HepG2 (cell line): ENCODE results near the gene RHOBTB1. TPM values are rescaled to one million over a fixed set of nuclear protein-coding genes. Genes with fewer than 3 reads are reported as not detected.

Experiments used
- ATAC-seq: fragments of 200-7000 bp; cut with Tn5 transposase; 3 replicates; pipeline ENCODE4 v1.9.1; 2020; ENCODE audit warnings: mild to moderate bottlenecking, moderate library complexity
- BruUV-seq: library from RNA; stranded (reverse); fragments of 400-500 nt; replicated peaks from 2 replicates; lab custom pipeline; 2021; lab: Mats Ljungman, UMichigan
- CTCF ChIA-PET: fragments of 300-600 bp; formaldehyde crosslinking; extraction: SDS; loops from one replicate; lab custom pipeline; 2021; ENCODE audit warnings: low total read pairs, inconsistent platforms, low intra/inter-chr PET ratio; lab: Yijun Ruan, JAX
- POLR2A ChIA-PET: fragments of 350-600 bp; sonication (Branson Sonifier 250); formaldehyde crosslinking; loops from one replicate; lab custom pipeline; 2020; ENCODE audit warnings: antibody characterized with exemption, inconsistent platforms; lab: Yijun Ruan, JAX
- DNase-seq: peaks from one replicate; pipeline ENCODE4 v3.0.0-alpha.2; 2015; ENCODE audit warnings: low spot score
- FAIRE-seq: peaks from 3 replicates; lab custom pipeline; 2011; peaks lifted over from hg19 to GRCh38; lab: Jason Lieb, UNC
- H2AFZ ChIP-seq: one replicate; pipeline ENCODE4 v1.6.1; 2011; ENCODE audit warnings: low read length, inconsistent platforms
- H3K27ac ChIP-seq: fragments of 300-600 bp; 3 replicates; pipeline ENCODE4 v1.8.0; 2011; ENCODE audit warnings: mixed run types, mild to moderate bottlenecking, mixed read lengths, low read length, inconsistent platforms; ENCODE audit not compliant: insufficient read depth; ENCODE audit errors: extremely low read length
- H3K27me3 ChIP-seq, 2 experiments: fragments of 200-600 bp in 1 of 2; 2 replicates in 1 of 2; 3 replicates in 1 of 2; pipeline versions ENCODE4 v1.6.0 to v1.8.0; 2011; ENCODE audit warnings: low read length in 2 of 2, mild to moderate bottlenecking in 2 of 2, moderate library complexity in 2 of 2, inconsistent platforms in 1 of 2; ENCODE audit not compliant: insufficient read depth in 2 of 2, control insufficient read depth in 1 of 2
- H3K36me3 ChIP-seq, 2 experiments: fragments of 200-600 bp in 1 of 2; replicated peaks in 1 of 2; 2 replicates in 1 of 2; 3 replicates in 1 of 2; pipeline versions ENCODE4 v1.5.1 to v1.8.0; 2011; ENCODE audit warnings: low read length in 2 of 2, inconsistent platforms in 1 of 2; ENCODE audit not compliant: insufficient read depth in 2 of 2, control insufficient read depth in 1 of 2
- H3K4me1 ChIP-seq: 2 replicates; pipeline ENCODE4 v1.5.1; 2012; ENCODE audit warnings: low read length, inconsistent platforms; ENCODE audit not compliant: insufficient read depth
- H3K4me2 ChIP-seq: 2 replicates; pipeline ENCODE4 v1.6.0; 2011; ENCODE audit warnings: low read depth, low read length, inconsistent platforms
- H3K4me3 ChIP-seq, 3 experiments: fragments of 200-600 bp in 1 of 3; sonication (generic), shearing (Covaris generic) in 1 of 3; replicated peaks in 1 of 3; 2 replicates each; pipeline ENCODE4 v1.5.1; 2011 to 2016; ENCODE audit warnings: low read length in 3 of 3, inconsistent platforms in 2 of 3, low read depth in 2 of 3, mild to moderate bottlenecking in 2 of 3, control low read depth in 1 of 3, mixed read lengths in 1 of 3; ENCODE audit not compliant: insufficient read depth in 1 of 3
- H3K79me2 ChIP-seq: one replicate; pipeline ENCODE4 v1.6.1; 2011; ENCODE audit warnings: low read length, inconsistent platforms; ENCODE audit not compliant: insufficient read depth
- H3K9ac ChIP-seq: 2 replicates; pipeline ENCODE4 v1.6.0; 2011; ENCODE audit warnings: mild to moderate bottlenecking, low read depth, low read length, inconsistent platforms; ENCODE audit not compliant: insufficient read depth
- H3K9me3 ChIP-seq: 2 replicates; pipeline ENCODE4 v1.5.1; 2012; ENCODE audit warnings: mild to moderate bottlenecking, low read length
- H4K20me1 ChIP-seq: 2 replicates; pipeline ENCODE4 v1.6.0; 2011; ENCODE audit warnings: inconsistent platforms, mild to moderate bottlenecking, low read length, moderate library complexity; ENCODE audit not compliant: insufficient read depth
- CENPT ChIP-seq: sonication (generic); formaldehyde crosslinking; IDR thresholded peaks from 2 replicates; pipeline ENCODE4 v1.8.0; 2022; ENCODE audit warnings: low read depth, mild to moderate bottlenecking, moderate library complexity, missing genetic modification reagents
- FOXM1 ChIP-seq: sonication (generic); formaldehyde crosslinking; IDR thresholded peaks from 2 replicates; pipeline ENCODE4 v1.5.0; 2020; ENCODE audit warnings: missing genetic modification reagents
- REPIN1 ChIP-seq: sonication (generic); formaldehyde crosslinking; IDR thresholded peaks from 2 replicates; pipeline ENCODE4 v1.8.0; 2022; ENCODE audit warnings: missing genetic modification reagents, low read depth, mild to moderate bottlenecking, borderline replicate concordance
- SETDB1 ChIP-seq: sonication (generic); formaldehyde crosslinking; IDR thresholded peaks from 2 replicates; pipeline ENCODE4 v1.5.1; 2020; ENCODE audit warnings: missing genetic modification reagents, mild to moderate bottlenecking, borderline replicate concordance
- SRSF4 ChIP-seq: fragments of 200-400 bp; formaldehyde crosslinking; IDR thresholded peaks from one replicate; pipeline ENCODE4 v1.6.1; 2018; ENCODE audit warnings: mild to moderate bottlenecking, low read depth, low read length, moderate library complexity; ENCODE audit not compliant: poor library complexity, severe bottlenecking
- ZFX ChIP-seq: sonication (generic); formaldehyde crosslinking; IDR thresholded peaks from 2 replicates; pipeline ENCODE4 v1.4.0; 2020; ENCODE audit warnings: mild to moderate bottlenecking, low read depth, missing genetic modification reagents, moderate library complexity
- ZNF20 ChIP-seq: sonication (generic); formaldehyde crosslinking; IDR thresholded peaks from 2 replicates; pipeline ENCODE4 v1.4.0; 2020; ENCODE audit warnings: mild to moderate bottlenecking, moderate library complexity, missing genetic modification reagents
- ZNF556 ChIP-seq: sonication (generic); formaldehyde crosslinking; IDR thresholded peaks from 2 replicates; pipeline ENCODE4 v1.4.0; 2020; ENCODE audit warnings: mild to moderate bottlenecking, missing genetic modification reagents, borderline replicate concordance
- ZNF850 ChIP-seq: sonication (generic); formaldehyde crosslinking; conservative IDR thresholded peaks from 2 replicates; pipeline ENCODE4 v1.9.0; 2021; ENCODE audit warnings: mild to moderate bottlenecking, missing genetic modification reagents
- WGBS: methylation state at CpG from one replicate; pipeline ENCODE4 v1.1.6; 2017; ENCODE audit warnings: low lambda C conversion rate; 5-methylcytosine and 5-hydroxymethylcytosine counted together
- in situ Hi-C: cut with HindIII; loops from 2 replicates; pipeline ENCODE4 v1.10.0; 2017; ENCODE audit warnings: low pct_unique_long_range_greater_than_20kb; ENCODE audit not compliant: extremely low pct_ligation_motif_present
- intact Hi-C: fragments of 100-400 bp; cut with micrococcal nuclease; formaldehyde crosslinking; loops from one replicate; pipeline ENCODE4 v1.10.0; 2022; ENCODE audit not compliant: unreplicated experiment
- polyA plus RNA-seq, 8 experiments: library from polyadenylated mRNA; depleted of rRNA in 3 of 8; stranded (reverse) in 7 of 8; unstranded in 1 of 8; fragments of >200 nt; fragmentation: Illumina TruSeq in 4 of 8; extraction: Trizol in 4 of 8; gene quantifications; 2 replicates each; pipeline versions ENCODE4 v1.2.1 to v1.2.3, GENCODE V29; 2011 to 2016; ENCODE audit warnings: low read depth in 4 of 8, missing spikeins in 1 of 8, mixed read lengths in 1 of 8; ENCODE audit not compliant: insufficient read depth in 1 of 8
- total RNA-seq, 5 experiments: library from RNA; depleted of rRNA; stranded (reverse); fragments of >200 nt; fragmentation: Illumina TruSeq; extraction: Trizol; gene quantifications; 2 replicates each; pipeline ENCODE4 v1.2.3, GENCODE V29; 2016; ENCODE audit warnings: low read depth in 1 of 5
- TF ChIP-seq, protein P1 (sequence below): sonication (generic); formaldehyde crosslinking; IDR thresholded peaks from 2 replicates; pipeline ENCODE4 v1.9.0; 2021; ENCODE audit warnings: missing genetic modification reagents, borderline replicate concordance
- TF ChIP-seq, protein P2 (sequence below): sonication (generic); formaldehyde crosslinking; IDR thresholded peaks from 2 replicates; pipeline ENCODE4 v1.8.1; 2022; ENCODE audit warnings: mild to moderate bottlenecking, missing genetic modification reagents

RHOBTB1 gene
- total and polyA plus RNA-seq, 2 of the 13 experiments (the other 11 are each of a cell fraction or from before 2014, with no cell fraction given) = 18.8 to 59.5 TPM

DNA sequence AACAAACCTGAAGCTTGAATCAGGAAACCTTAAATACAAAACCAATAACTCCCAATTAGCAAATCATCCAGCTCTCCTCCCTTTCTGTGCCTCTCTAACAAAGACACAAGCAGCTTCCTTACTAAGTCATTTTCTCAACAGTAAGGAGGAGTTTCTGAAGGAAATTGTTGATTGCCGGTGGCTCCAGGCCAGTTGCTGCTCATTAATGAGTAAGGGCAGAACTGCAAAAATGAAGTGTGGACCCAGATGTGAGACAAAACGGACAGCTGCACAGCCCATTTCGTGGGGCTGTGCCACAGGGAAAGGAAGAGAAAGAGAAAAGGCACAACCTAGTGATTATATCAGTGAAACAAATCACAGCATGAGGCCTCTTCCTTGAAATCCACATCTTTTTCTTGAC lies 42.8 kb upstream of the RHOBTB1 start:
- no peak overlapping the region for H3K4me3 ChIP-seq
- POLR2A ChIA-PET = no interaction called here
- H3K27ac ChIP-seq = no peak overlapping the region
- H3K36me3 ChIP-seq = peaks cover 2 to 9% of the 10 kb centered on the region in 2 experiments; a peak in 3 of 5 replicates
- no peak overlapping the region for H3K9ac ChIP-seq
- H3K4me1 ChIP-seq = 0 out of 2 replicates have a peak, but pooled peaks cover under 1% of the 10 kb centered on the region
- no peak overlapping the region for H3K4me2 ChIP-seq
- no peak for ATAC-seq
- DNase-seq = no peak
- H4K20me1 ChIP-seq = no peaks in the 10 kb centered on the region
- FAIRE-seq = no peak
- CTCF ChIA-PET = no interaction called here
- no peak for TF ChIP-seq ZNF20 (CRISPR knock-in tag)
- TF ChIP-seq, protein P1, sequence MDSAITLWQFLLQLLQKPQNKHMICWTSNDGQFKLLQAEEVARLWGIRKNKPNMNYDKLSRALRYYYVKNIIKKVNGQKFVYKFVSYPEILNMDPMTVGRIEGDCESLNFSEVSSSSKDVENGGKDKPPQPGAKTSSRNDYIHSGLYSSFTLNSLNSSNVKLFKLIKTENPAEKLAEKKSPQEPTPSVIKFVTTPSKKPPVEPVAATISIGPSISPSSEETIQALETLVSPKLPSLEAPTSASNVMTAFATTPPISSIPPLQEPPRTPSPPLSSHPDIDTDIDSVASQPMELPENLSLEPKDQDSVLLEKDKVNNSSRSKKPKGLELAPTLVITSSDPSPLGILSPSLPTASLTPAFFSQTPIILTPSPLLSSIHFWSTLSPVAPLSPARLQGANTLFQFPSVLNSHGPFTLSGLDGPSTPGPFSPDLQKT = no peak
- TF ChIP-seq REPIN1 (CRISPR knock-in tag) = no peak
- TF ChIP-seq SRSF4 = no peak
- TF ChIP-seq ZFX (CRISPR knock-in tag) = no peak
- TF ChIP-seq CENPT (CRISPR knock-in tag) = no peak
- TF ChIP-seq ZNF556 (CRISPR knock-in tag) = no peak
- TF ChIP-seq, protein P2, sequence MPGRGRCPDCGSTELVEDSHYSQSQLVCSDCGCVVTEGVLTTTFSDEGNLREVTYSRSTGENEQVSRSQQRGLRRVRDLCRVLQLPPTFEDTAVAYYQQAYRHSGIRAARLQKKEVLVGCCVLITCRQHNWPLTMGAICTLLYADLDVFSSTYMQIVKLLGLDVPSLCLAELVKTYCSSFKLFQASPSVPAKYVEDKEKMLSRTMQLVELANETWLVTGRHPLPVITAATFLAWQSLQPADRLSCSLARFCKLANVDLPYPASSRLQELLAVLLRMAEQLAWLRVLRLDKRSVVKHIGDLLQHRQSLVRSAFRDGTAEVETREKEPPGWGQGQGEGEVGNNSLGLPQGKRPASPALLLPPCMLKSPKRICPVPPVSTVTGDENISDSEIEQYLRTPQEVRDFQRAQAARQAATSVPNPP (CRISPR knock-in tag) = no peak
- no peak for TF ChIP-seq FOXM1 (CRISPR knock-in tag)
- TF ChIP-seq SETDB1 = no peak
- TF ChIP-seq ZNF850 (CRISPR knock-in tag) = no peak
- peaks cover 13% of the 10 kb centered on the region for H3K9me3 ChIP-seq
- BruUV-seq = no TSS peak
- in situ Hi-C loops (no loop called here), intact Hi-C loops (no loop called here)
- H3K79me2 ChIP-seq = peaks cover 36% of the 10 kb centered on the region
- 86% methylated on average over 3 of the region's 3 CpGs for WGBS
- H2AFZ ChIP-seq = no peak overlapping the region
- H3K27me3 ChIP-seq = no peaks in the 10 kb centered on the region
